Esophagus muscularis mucosa (tissue), 3 donors: ENCODE measurements around the gene METAP1D.

ENCODE experiments used
- CTCF ChIP-seq, 3 experiments: fragments of 200-600 bp in 2 of 3; fragments of 450-650 bp in 1 of 3; sonication (generic) in 2 of 3; IDR thresholded peaks; one replicate each; pipeline ENCODE4 v1.5.1; 2017 to 2019; ENCODE audit warnings: antibody characterized with exemption in 3 of 3, mild to moderate bottlenecking in 2 of 3, moderate library complexity in 1 of 3
- POLR2AphosphoS5 ChIP-seq, 2 donors: sonication (generic); formaldehyde crosslinking; IDR thresholded peaks; one replicate each; pipeline ENCODE4 v1.6.1; 2017; ENCODE audit warnings: antibody characterized with exemption in 2 of 2

GRCh38 chr2:172046866-172047565, 47.3 kb downstream of the METAP1D start:
- TF ChIP-seq POLR2AphosphoS5 (IDR thresholded peaks at IDR 0.05) (no peak), CTCF (IDR thresholded peaks at IDR 0.05) (no peak)
